A549 treated with AZD2906 at 1 μM for 4 hours (cell line): ENCODE measurements around the gene EPHA1. TPM values are rescaled to one million over a fixed set of nuclear protein-coding genes. Genes with fewer than 3 reads are reported as not detected.

ENCODE experiments used
- total RNA-seq: library from RNA; stranded (reverse); fragments of 200-300 nt; extraction: Qiagen RNA extraction; gene quantifications from 5 replicates; pipeline ENCODE4 v1.2.3, GENCODE V29; 2022

EPHA1 gene
- total RNA-seq: 0.05 TPM in 1 of 5 replicates, not detected in the others

GRCh38 chr7:143408686-143409561 lies at the start of gene EPHA1:
Gene EPHA1 (minus strand): TSS chr7:143408856. CDS start chr7:143408805, 51 bp downstream.

GRCh38 chr7:143443153-143443552 lies 34.5 kb upstream of the EPHA1 start, which contains the start of gene TAS2R60:
Gene TAS2R60 (plus strand): TSS chr7:143443453. CDS start chr7:143443453, 0 bp downstream.

GRCh38 chr7:143380646-143381426 lies 27.8 kb downstream of the EPHA1 start, which contains the start of gene ZYX:
Gene ZYX (plus strand): TSS chr7:143381345. CDS start chr7:143381572, 227 bp downstream.

GRCh38 chr7:143362131-143363015 lies 46.3 kb downstream of the EPHA1 start, which contains the start of gene FAM131B:
Gene FAM131B (minus strand): TSS chr7:143362713. CDS start chr7:143362603, 110 bp downstream.

Other genes starting within 250 kb of the EPHA1 start
- not detected in 5 replicates for gene TAS2R39, start 225.4 kb downstream of the EPHA1 start, total RNA-seq
- gene TAS2R40, start 186.8 kb downstream of the EPHA1 start, total RNA-seq: not detected in 5 replicates
- 106 to 121 TPM (median 118 TPM) in 5 replicates for gene GSTK1, start 145.4 kb downstream of the EPHA1 start, total RNA-seq
- gene TMEM139, start 123.9 kb downstream of the EPHA1 start, total RNA-seq: 0.66 to 1.2 TPM (median 1.2 TPM) in 5 replicates
- 17.4 to 23.3 TPM (median 19.3 TPM) in 5 replicates for gene CASP2, start 120.5 kb downstream of the EPHA1 start, total RNA-seq
- gene CLCN1, start 92.7 kb downstream of the EPHA1 start, total RNA-seq: 0.02 to 0.08 TPM (median 0.03 TPM) in 4 of 5 replicates, not detected in the other
- 0.28 to 0.40 TPM (median 0.37 TPM) in 5 replicates for gene FAM131B, start 46.1 kb downstream of the EPHA1 start, total RNA-seq
- 162 to 216 TPM (median 196 TPM) in 5 replicates for gene ZYX, start 27.5 kb downstream of the EPHA1 start, total RNA-seq
- not detected in 5 replicates for gene TAS2R60, start 34.6 kb upstream of the EPHA1 start, total RNA-seq
- gene TAS2R41, start 69.0 kb upstream of the EPHA1 start, total RNA-seq: not detected in 5 replicates
- not detected in 5 replicates for gene CTAGE15, start 162.9 kb upstream of the EPHA1 start, total RNA-seq
- gene TCAF2, start 212.1 kb upstream of the EPHA1 start, total RNA-seq: 1.2 to 1.5 TPM (median 1.4 TPM) in 5 replicates